CD4-positive, alpha-beta T cell (primary cell): ENCODE results near the gene OLA1. TPM values are rescaled to one million over a fixed set of nuclear protein-coding genes. Genes with fewer than 3 reads are reported as not detected.

Experiments used
- ATAC-seq: fragments of 200-7000 bp; cut with Tn5 transposase; one replicate; pipeline ENCODE4 v1.10.0; 2022; ENCODE audit warnings: mild to moderate bottlenecking; ENCODE audit not compliant: poor library complexity
- CTCF ChIA-PET: fragments of 350-600 bp; sonication (Branson Sonifier 250); formaldehyde crosslinking; loops from one replicate; lab custom pipeline; 2021; ENCODE audit warnings: antibody characterized with exemption, inconsistent platforms; lab: Charles Lee
- POLR2A ChIA-PET: fragments of 350-600 bp; sonication (Branson Sonifier 250); formaldehyde crosslinking; loops from one replicate; lab custom pipeline; 2021; ENCODE audit warnings: antibody characterized with exemption, inconsistent platforms; lab: Charles Lee
- DNase-seq, 14 experiments: peaks; one replicate each; pipeline ENCODE4 v3.0.0-alpha.2; 2013 to 2020; ENCODE audit warnings: mixed read lengths in 2 of 14
- H3K27ac ChIP-seq, 2 donors: one replicate each; pipeline versions ENCODE4 v1.5.1 to v1.7.0; 2013; ENCODE audit warnings: low read length in 2 of 2, low read depth in 1 of 2, mild to moderate bottlenecking in 1 of 2
- H3K27me3 ChIP-seq, 2 experiments: 1 replicate in 1 of 2; 2 replicates in 1 of 2; pipeline versions ENCODE4 v1.6.1 to v1.7.0; 2013; ENCODE audit warnings: low read length in 2 of 2, control low read depth in 1 of 2, mild to moderate bottlenecking in 1 of 2, moderate library complexity in 1 of 2; ENCODE audit not compliant: insufficient read depth in 2 of 2, control insufficient read depth in 1 of 2
- H3K36me3 ChIP-seq: one replicate; pipeline ENCODE4 v1.6.1; 2013; ENCODE audit warnings: low read length, control low read depth; ENCODE audit not compliant: insufficient read depth
- H3K4me1 ChIP-seq: one replicate; pipeline ENCODE4 v1.6.1; 2013; ENCODE audit warnings: low read length, control low read depth; ENCODE audit not compliant: insufficient read depth
- H3K4me3 ChIP-seq: one replicate; pipeline ENCODE4 v1.5.1; 2013; ENCODE audit warnings: mild to moderate bottlenecking, low read length, moderate library complexity
- H3K9me3 ChIP-seq, 2 experiments: 1 replicate in 1 of 2; 2 replicates in 1 of 2; pipeline versions ENCODE4 v1.6.1 to v1.7.0; 2013; ENCODE audit warnings: low read length in 2 of 2, mild to moderate bottlenecking in 2 of 2, control low read depth in 1 of 2, moderate library complexity in 1 of 2; ENCODE audit not compliant: control insufficient read depth in 1 of 2, insufficient read depth in 1 of 2
- H3K27ac Mint-ChIP-seq: one replicate; pipeline ENCODE4 v1.8.0; 2020; ENCODE audit warnings: mixed read lengths
- H3K27me3 Mint-ChIP-seq: one replicate; pipeline ENCODE4 v1.8.0; 2021; ENCODE audit warnings: mixed read lengths
- H3K36me3 Mint-ChIP-seq: one replicate; pipeline ENCODE4 v1.8.0; 2021; ENCODE audit warnings: low read depth, mixed read lengths
- H3K4me1 Mint-ChIP-seq: one replicate; pipeline ENCODE4 v1.8.0; 2021; ENCODE audit warnings: low read depth, mixed read lengths
- H3K4me3 Mint-ChIP-seq: one replicate; pipeline ENCODE4 v1.8.0; 2020; ENCODE audit warnings: mild to moderate bottlenecking, mixed read lengths
- H3K9me3 Mint-ChIP-seq: one replicate; pipeline ENCODE4 v1.8.0; 2020; ENCODE audit warnings: mixed read lengths
- CTCF ChIP-seq: fragments of 200-600 bp; IDR thresholded peaks from one replicate; pipeline ENCODE4 v1.8.0; 2022; ENCODE audit warnings: antibody characterized with exemption, mild to moderate bottlenecking
- intact Hi-C, 2 experiments: fragments of 100-400 bp; cut with DNase I in 1 of 2; cut with micrococcal nuclease in 1 of 2; formaldehyde crosslinking; loops; one replicate each; pipeline versions ENCODE4 v1.15.1 to v1.9.0; 2023 to 2025; cut with DNase I, micrococcal nuclease
- total RNA-seq, 174 experiments: library from RNA in 2 of 174; stranded (reverse) in 2 of 174; gene quantifications; one replicate each; pipeline ENCODE4 v1.2.3 and lab custom pipeline; 2021 to 2026

Gene OLA1
- total RNA-seq, 2 experiments from 2014 or later = 38.1 to 40.5 TPM

- no peaks in the 10 kb centered on the region for H3K9me3 ChIP-seq
- peaks cover 3% of the 10 kb centered on the region for H3K36me3 ChIP-seq
- H3K4me3 ChIP-seq = no peak overlapping the region
- H3K9me3 Mint-ChIP-seq = no peaks in the 10 kb centered on the region
- no peaks in the 10 kb centered on the region for H3K4me1 Mint-ChIP-seq
- no peaks in the 10 kb centered on the region for H3K27me3 Mint-ChIP-seq
- no peak for DNase-seq
- H3K27ac ChIP-seq = no peak overlapping the region
- POLR2A ChIA-PET = no interaction called here
- no peak for TF ChIP-seq CTCF
- H3K4me3 Mint-ChIP-seq = no peak overlapping the region
- H3K27ac Mint-ChIP-seq = no peak overlapping the region
- CTCF ChIA-PET = no interaction called here
- H3K27me3 ChIP-seq = no peaks in the 10 kb centered on the region
- H3K36me3 Mint-ChIP-seq = peaks cover 10% of the 10 kb centered on the region
- no peak for ATAC-seq
- H3K4me1 ChIP-seq = no peaks in the 10 kb centered on the region
- intact Hi-C loops = no loop called here
Observed at GRCh38 chr2:174086708-174087107, 161.6 kb downstream of the OLA1 start.

- H3K4me3 ChIP-seq = no peak overlapping the region
- DNase-seq (no peak), ATAC-seq (no peak)
- H3K4me3 Mint-ChIP-seq = no peak overlapping the region
- no peak overlapping the region for H3K27ac Mint-ChIP-seq
- no peaks in the 10 kb centered on the region for H3K9me3 Mint-ChIP-seq
- no peaks in the 10 kb centered on the region for H3K9me3 ChIP-seq
- H3K4me1 Mint-ChIP-seq = no peaks in the 10 kb centered on the region
- no peaks in the 10 kb centered on the region for H3K27me3 ChIP-seq
- CTCF ChIA-PET = no interaction called here
- POLR2A ChIA-PET = no interaction called here
- H3K36me3 Mint-ChIP-seq = peaks cover 10% of the 10 kb centered on the region
- H3K36me3 ChIP-seq = peaks cover 3% of the 10 kb centered on the region
- no peak overlapping the region for H3K27ac ChIP-seq
- H3K4me1 ChIP-seq = no peaks in the 10 kb centered on the region
- H3K27me3 Mint-ChIP-seq = no peaks in the 10 kb centered on the region
- TF ChIP-seq CTCF = no peak
- intact Hi-C loops = no loop called here
Observed at GRCh38 chr2:174085781-174086180, 162.6 kb downstream of the OLA1 start.

DNA sequence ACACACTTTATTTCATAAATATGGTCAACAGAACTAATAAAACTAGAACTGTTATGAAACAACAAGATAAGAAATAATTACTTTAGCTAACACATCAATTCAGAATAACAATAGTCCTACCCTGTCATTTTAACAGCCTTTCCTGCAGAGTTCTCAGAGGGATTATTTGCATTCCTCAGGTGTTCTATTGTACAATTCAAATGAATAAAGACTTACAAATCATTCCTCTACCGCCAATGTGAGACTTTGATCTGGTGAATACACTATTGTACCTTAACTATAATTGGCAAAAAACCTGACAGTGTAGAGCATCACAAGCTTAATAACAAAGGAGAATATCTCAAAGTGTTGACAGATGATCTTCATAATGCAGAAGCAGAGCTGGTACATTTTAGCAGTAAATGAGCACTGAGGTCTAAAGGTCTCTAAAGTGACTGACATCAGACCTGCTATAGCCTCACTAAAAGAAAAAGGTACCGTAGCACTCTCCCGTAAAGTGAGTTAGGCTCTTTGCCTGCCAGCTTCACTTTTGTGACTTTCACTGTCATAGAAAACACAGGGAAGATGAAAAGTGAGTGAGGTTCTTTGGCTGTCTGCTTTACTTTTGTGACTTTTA lies 164.4 kb downstream of the OLA1 start:
- Mint-ChIP-seq H3K4me3 (no peak overlapping the region), H3K9me3 (no peaks in the 10 kb centered on the region), H3K36me3 (peaks cover 10% of the 10 kb centered on the region), H3K27me3 (no peaks in the 10 kb centered on the region), H3K4me1 (no peaks in the 10 kb centered on the region), H3K27ac (no peak overlapping the region)
- ATAC-seq (no peak), DNase-seq (no peak)
- POLR2A ChIA-PET = no interaction called here
- Histone ChIP-seq H3K4me3 (no peak overlapping the region), H3K27ac (no peak overlapping the region), H3K27me3 (no peaks in the 10 kb centered on the region), H3K36me3 (no peaks in the 10 kb centered on the region), H3K9me3 (no peaks in the 10 kb centered on the region), H3K4me1 (no peaks in the 10 kb centered on the region)
- intact Hi-C loops = no loop called here
- no peak for TF ChIP-seq CTCF
- CTCF ChIA-PET = no interaction called here
